ENCODE results near the gene FFAR2. TPM values are rescaled to one million over a fixed set of nuclear protein-coding genes. Genes with fewer than 3 reads are reported as not detected.

FFAR2 gene
- 0.24 and 0.30 TPM in 2 replicates for polyA plus RNA-seq (2011; rRNA removed)
- not detected in 2 replicates for polyA plus RNA-seq (2012; cell fraction: cytosol; rRNA removed)
- polyA plus RNA-seq (2012; cell fraction: nucleus; rRNA removed) = not detected in 2 replicates
- polyA plus RNA-seq (2017; fragmentation: RNase III; extraction: RNeasy Plus Mini Kit Qiagen cat#74134 plus additional on column Dnase treatment) = not detected in 3 replicates
- polyA minus RNA-seq (2011; rRNA and poly(A)+ RNA removed) = 0.12 TPM in 1 of 2 replicates, not detected in the other

GRCh38 chr19:35447606-35448469, at the start of gene FFAR2:
Gene FFAR2 (plus strand): TSS chr19:35448257. CDS start chr19:35449715, 1,458 bp downstream.
- no peak for ATAC-seq
- POLR2A ChIA-PET = no interaction called here
- no peak within 1 kb of the TSS for H3K27ac ChIP-seq
- DNase-seq (ENCODE audit: low read depth in 1 of 2, low spot score in 1 of 2) = no peak
- no peak within 1 kb of the TSS for H3K4me2 ChIP-seq
- H3K4me3 ChIP-seq = no peak within 1 kb of the TSS
- peak; percentile 67 for FAIRE-seq
- WGBS (ENCODE audit: missing lambda C conversion rate) = 73% methylated on average over 12 of the region's 12 CpGs
- H3K4me1 ChIP-seq = no peaks in the 10 kb centered on the region
- CTCF ChIA-PET = interaction anchor here (0.7 to 6.0 kb wide), 9 partner anchors 10 to 107 kb away, joined by 3 to 25 read pairs (median 4); no protein-coding TSS in a partner anchor
- no peaks in the 10 kb centered on the region for H3K9me3 ChIP-seq
- TF ChIP-seq ZSCAN20 (CRISPR knock-in tag; IDR thresholded peaks at IDR 0.05) (no peak), CHD4 (IDR thresholded peaks at IDR 0.05; ENCODE audit: borderline replicate concordance) (no peak), CBX8 (IDR thresholded peaks at IDR 0.05) (no peak), GATA3 (IDR thresholded peaks at IDR 0.05; ENCODE audit: borderline replicate concordance) (no peak)
- TF ChIP-seq, protein P1, sequence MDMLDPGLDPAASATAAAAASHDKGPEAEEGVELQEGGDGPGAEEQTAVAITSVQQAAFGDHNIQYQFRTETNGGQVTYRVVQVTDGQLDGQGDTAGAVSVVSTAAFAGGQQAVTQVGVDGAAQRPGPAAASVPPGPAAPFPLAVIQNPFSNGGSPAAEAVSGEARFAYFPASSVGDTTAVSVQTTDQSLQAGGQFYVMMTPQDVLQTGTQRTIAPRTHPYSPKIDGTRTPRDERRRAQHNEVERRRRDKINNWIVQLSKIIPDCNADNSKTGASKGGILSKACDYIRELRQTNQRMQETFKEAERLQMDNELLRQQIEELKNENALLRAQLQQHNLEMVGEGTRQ (IDR thresholded peaks at IDR 0.05) = 0 out of 2 replicates have a peak, but pooled peaks have one; percentile 34

- no peak overlapping the region for H3K27ac ChIP-seq
- no peaks in the 10 kb centered on the region for H3K9me3 ChIP-seq
- ATAC-seq = no peak
- ChIA-PET POLR2A (no interaction called here), CTCF (interaction anchor here (0.5 kb wide), 1 partner anchor 482 kb away, joined by 3 read pairs; no protein-coding TSS in a partner anchor)
- H3K4me1 ChIP-seq = no peaks in the 10 kb centered on the region
- H3K4me3 ChIP-seq = no peak overlapping the region
- 48% methylated on average over 12 of the region's 12 CpGs for WGBS (ENCODE audit: missing lambda C conversion rate)
- TF ChIP-seq HOXB13 (CRISPR knock-in tag; IDR thresholded peaks at IDR 0.05; ENCODE audit: low read depth) (no peak), EHF (CRISPR knock-in tag; IDR thresholded peaks at IDR 0.05) (no peak), RCOR1 (IDR thresholded peaks at IDR 0.05; ENCODE audit: low read depth, low read length) (no peak), NFE2L2 (conservative IDR thresholded peaks at IDR 0.05; ENCODE audit: low read length) (no peak), CHD2 (IDR thresholded peaks at IDR 0.05; ENCODE audit: low read length, partially characterized antibody) (no peak), ZSCAN20 (CRISPR knock-in tag; IDR thresholded peaks at IDR 0.05) (no peak), FOSB (CRISPR knock-in tag; IDR thresholded peaks at IDR 0.05) (no peak), RAD21 (conservative IDR thresholded peaks at IDR 0.05 in 1 of 2, IDR thresholded peaks at IDR 0.05 in 1 of 2) (no peak), BHLHE40 (IDR thresholded peaks at IDR 0.05; ENCODE audit: low read depth, low read length) (no peak)
- DNase-seq (ENCODE audit: low read depth in 1 of 2, low spot score in 1 of 2) = no peak
- FAIRE-seq = no peak
- H3K4me2 ChIP-seq = no peak overlapping the region
Observed at GRCh38 chr19:35398570-35398969, 49.5 kb upstream of the FFAR2 start.

DNA sequence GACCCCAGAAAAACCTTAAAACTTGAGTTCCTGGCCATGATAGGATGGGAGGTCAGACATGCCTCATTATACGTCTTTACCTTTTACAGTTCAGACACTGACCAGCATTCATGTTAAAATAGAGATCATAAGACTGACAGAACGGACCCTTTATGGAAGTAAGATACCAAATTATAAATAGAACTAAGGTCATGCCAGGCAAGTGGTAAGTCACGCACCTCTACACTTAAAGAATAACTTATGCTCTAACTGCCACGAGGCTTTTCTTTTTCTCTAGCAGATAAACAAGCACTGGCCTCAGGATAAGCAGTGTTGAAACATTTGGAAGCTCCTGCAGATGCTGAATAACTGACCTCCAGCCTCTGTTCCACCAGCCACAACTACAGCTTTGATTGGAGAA, 48.8 kb upstream of the FFAR2 start:
- DNase-seq (ENCODE audit: low read depth in 1 of 2, low spot score in 1 of 2) = no peak
- ChIA-PET CTCF (interaction anchor here (1.0 kb wide), 1 partner anchor 88 kb away, joined by 3 read pairs; no protein-coding TSS in a partner anchor), POLR2A (no interaction called here)
- FAIRE-seq = no peak
- ATAC-seq = no peak
- Histone ChIP-seq H3K9me3 (no peaks in the 10 kb centered on the region), H3K27ac (no peak overlapping the region), H3K4me2 (no peak overlapping the region), H3K4me3 (no peak overlapping the region), H3K4me1 (no peaks in the 10 kb centered on the region)
- no peak for TF ChIP-seq CHD4 (IDR thresholded peaks at IDR 0.05; ENCODE audit: borderline replicate concordance)
- 51% methylated on average over 4 of the region's 4 CpGs for WGBS (ENCODE audit: missing lambda C conversion rate)

GRCh38 chr19:35399948-35400772, 47.9 kb upstream of the FFAR2 start:
- Histone ChIP-seq H3K4me2 (no peak overlapping the region), H3K27ac (no peak overlapping the region), H3K9me3 (no peaks in the 10 kb centered on the region), H3K4me3 (no peak overlapping the region), H3K4me1 (no peaks in the 10 kb centered on the region)
- CTCF ChIA-PET = interaction anchor here (0.6 to 1.0 kb wide), 3 partner anchors 87 to 1284 kb away, joined by 3 read pairs; no protein-coding TSS in a partner anchor
- ATAC-seq (no peak), DNase-seq (ENCODE audit: low read depth in 1 of 2, low spot score in 1 of 2) (no peak), FAIRE-seq (peak; percentile 7)
- POLR2A ChIA-PET = no interaction called here
- WGBS (ENCODE audit: missing lambda C conversion rate) = 52% methylated on average over 10 of the region's 10 CpGs
- TF ChIP-seq JUN (IDR thresholded peaks at IDR 0.05) (no peak), FOSL2 (IDR thresholded peaks at IDR 0.05) (no peak), FOSL2 (CRISPR knock-in tag; IDR thresholded peaks at IDR 0.05) (no peak), RCOR1 (IDR thresholded peaks at IDR 0.05; ENCODE audit: low read depth, low read length) (no peak), ZC3H11A (IDR thresholded peaks at IDR 0.05) (no peak), BCL3 (IDR thresholded peaks at IDR 0.05) (no peak), HEYL (CRISPR knock-in tag; IDR thresholded peaks at IDR 0.05) (no peak), RFX5 (IDR thresholded peaks at IDR 0.05) (no peak), RAD21 (conservative IDR thresholded peaks at IDR 0.05 in 1 of 2, IDR thresholded peaks at IDR 0.05 in 1 of 2) (no peak), HDAC2 (IDR thresholded peaks at IDR 0.05) (no peak), POLR2A (IDR thresholded peaks at IDR 0.05; ENCODE audit: low read length) (no peak), MAFK (IDR thresholded peaks at IDR 0.05; ENCODE audit: partially characterized antibody) (no peak), FOXS1 (CRISPR knock-in tag; IDR thresholded peaks at IDR 0.05) (no peak), PBX3 (IDR thresholded peaks at IDR 0.05) (no peak)

Data from A549 (cell line).